ENCODE data around the gene SOX15. TPM values are rescaled to one million over a fixed set of nuclear protein-coding genes. Genes with fewer than 3 reads are reported as not detected.
A peak's percentile ranks its signal among the peaks of the same experiment; 100 is the strongest.

The SOX15 gene
- total and polyA plus RNA-seq, 2 of the 13 experiments (the other 11 are each of a cell fraction or from before 2014, with no cell fraction given) = 0.07 to 0.18 TPM

DNA sequence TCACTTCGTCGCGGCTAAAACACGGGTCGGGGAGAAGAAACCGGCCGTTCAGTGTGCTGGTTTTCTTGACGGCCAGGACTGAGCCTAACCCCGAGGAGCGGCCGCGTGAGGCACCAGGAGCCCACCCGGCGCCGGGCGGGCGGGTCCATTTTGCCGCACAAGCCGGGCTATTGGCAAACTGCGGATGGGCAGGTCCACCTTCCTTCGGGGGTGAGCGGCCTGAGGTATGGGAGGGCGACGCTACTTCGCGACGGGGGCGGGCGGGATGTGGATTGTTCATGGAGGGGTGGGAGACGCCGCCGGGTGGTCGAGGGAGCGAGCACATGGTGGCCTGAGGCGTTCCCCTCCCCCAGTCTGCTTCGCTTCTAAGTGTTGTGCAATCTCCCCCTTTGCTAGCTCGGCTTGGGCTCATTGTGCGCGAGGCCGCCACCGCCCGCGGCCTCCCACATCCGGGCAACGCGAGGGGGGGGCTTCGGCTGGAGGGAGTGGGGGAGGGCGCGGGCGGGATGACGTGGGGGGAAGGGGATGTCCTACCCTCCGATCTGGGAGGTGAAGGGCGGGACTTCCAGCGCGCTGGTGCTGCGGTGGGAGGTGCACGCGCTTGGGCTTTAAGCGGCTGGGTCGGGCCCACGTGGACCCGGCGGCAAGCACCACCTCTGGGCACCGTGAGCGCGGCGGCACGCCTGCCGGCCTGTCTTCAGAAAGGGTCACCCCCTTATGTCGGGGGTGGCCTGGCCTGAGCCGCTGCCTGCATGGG, 16.4 kb downstream of the SOX15 start (continued):
- TF ChIP-seq ZNF607 (CRISPR knock-in tag; IDR thresholded peaks at IDR 0.05; ENCODE audit: borderline replicate concordance) (peak; percentile 70; the same call in 1 of the 2 replicates), HOXA7 (CRISPR knock-in tag; IDR thresholded peaks at IDR 0.05) (no peak), MAFG (CRISPR knock-in tag; IDR thresholded peaks at IDR 0.05) (no peak), AHR (CRISPR knock-in tag; IDR thresholded peaks at IDR 0.05) (0 out of 2 replicates have a peak, but pooled peaks have one; percentile 53), ETV6 (CRISPR knock-in tag; conservative IDR thresholded peaks at IDR 0.05) (no peak), KLF13 (CRISPR knock-in tag; IDR thresholded peaks at IDR 0.05) (no peak; the same call in 1 of the 2 replicates), ZIK1 (CRISPR knock-in tag; IDR thresholded peaks at IDR 0.05; ENCODE audit: borderline replicate concordance, low read depth) (peak; percentile 83; the same call in 1 of the 2 replicates), ZNF598 (CRISPR knock-in tag; IDR thresholded peaks at IDR 0.05; ENCODE audit: borderline replicate concordance) (no peak), KAT2B (IDR thresholded peaks at IDR 0.05; ENCODE audit: borderline replicate concordance, low read depth, low read length) (no peak), ISL2 (CRISPR knock-in tag; IDR thresholded peaks at IDR 0.05) (peak; percentile 47), CCAR2 (optimal IDR thresholded peaks at IDR 0.05; ENCODE audit: low read depth, low read length) (no peak), ZNF644 (CRISPR knock-in tag; IDR thresholded peaks at IDR 0.05; ENCODE audit: low read depth) (no peak), ZNF136 (CRISPR knock-in tag; IDR thresholded peaks at IDR 0.05; ENCODE audit: low read depth) (no peak), GABPA (IDR thresholded peaks at IDR 0.05; ENCODE audit: low read depth, low read length) (peak; percentile 59), GABPA (CRISPR knock-in tag; IDR thresholded peaks at IDR 0.05; ENCODE audit: low read depth) (peak; percentile 82), ZNF383 (CRISPR knock-in tag; IDR thresholded peaks at IDR 0.05; ENCODE audit: borderline replicate concordance) (no peak)
- TF ChIP-seq, protein P1, sequence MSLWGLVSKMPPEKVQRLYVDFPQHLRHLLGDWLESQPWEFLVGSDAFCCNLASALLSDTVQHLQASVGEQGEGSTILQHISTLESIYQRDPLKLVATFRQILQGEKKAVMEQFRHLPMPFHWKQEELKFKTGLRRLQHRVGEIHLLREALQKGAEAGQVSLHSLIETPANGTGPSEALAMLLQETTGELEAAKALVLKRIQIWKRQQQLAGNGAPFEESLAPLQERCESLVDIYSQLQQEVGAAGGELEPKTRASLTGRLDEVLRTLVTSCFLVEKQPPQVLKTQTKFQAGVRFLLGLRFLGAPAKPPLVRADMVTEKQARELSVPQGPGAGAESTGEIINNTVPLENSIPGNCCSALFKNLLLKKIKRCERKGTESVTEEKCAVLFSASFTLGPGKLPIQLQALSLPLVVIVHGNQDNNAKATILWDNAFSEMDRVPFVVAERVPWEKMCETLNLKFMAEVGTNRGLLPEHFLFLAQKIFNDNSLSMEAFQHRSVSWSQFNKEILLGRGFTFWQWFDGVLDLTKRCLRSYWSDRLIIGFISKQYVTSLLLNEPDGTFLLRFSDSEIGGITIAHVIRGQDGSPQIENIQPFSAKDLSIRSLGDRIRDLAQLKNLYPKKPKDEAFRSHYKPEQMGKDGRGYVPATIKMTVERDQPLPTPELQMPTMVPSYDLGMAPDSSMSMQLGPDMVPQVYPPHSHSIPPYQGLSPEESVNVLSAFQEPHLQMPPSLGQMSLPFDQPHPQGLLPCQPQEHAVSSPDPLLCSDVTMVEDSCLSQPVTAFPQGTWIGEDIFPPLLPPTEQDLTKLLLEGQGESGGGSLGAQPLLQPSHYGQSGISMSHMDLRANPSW (CRISPR knock-in tag; IDR thresholded peaks at IDR 0.05; ENCODE audit: borderline replicate concordance) = no peak
- TF ChIP-seq, protein P2, sequence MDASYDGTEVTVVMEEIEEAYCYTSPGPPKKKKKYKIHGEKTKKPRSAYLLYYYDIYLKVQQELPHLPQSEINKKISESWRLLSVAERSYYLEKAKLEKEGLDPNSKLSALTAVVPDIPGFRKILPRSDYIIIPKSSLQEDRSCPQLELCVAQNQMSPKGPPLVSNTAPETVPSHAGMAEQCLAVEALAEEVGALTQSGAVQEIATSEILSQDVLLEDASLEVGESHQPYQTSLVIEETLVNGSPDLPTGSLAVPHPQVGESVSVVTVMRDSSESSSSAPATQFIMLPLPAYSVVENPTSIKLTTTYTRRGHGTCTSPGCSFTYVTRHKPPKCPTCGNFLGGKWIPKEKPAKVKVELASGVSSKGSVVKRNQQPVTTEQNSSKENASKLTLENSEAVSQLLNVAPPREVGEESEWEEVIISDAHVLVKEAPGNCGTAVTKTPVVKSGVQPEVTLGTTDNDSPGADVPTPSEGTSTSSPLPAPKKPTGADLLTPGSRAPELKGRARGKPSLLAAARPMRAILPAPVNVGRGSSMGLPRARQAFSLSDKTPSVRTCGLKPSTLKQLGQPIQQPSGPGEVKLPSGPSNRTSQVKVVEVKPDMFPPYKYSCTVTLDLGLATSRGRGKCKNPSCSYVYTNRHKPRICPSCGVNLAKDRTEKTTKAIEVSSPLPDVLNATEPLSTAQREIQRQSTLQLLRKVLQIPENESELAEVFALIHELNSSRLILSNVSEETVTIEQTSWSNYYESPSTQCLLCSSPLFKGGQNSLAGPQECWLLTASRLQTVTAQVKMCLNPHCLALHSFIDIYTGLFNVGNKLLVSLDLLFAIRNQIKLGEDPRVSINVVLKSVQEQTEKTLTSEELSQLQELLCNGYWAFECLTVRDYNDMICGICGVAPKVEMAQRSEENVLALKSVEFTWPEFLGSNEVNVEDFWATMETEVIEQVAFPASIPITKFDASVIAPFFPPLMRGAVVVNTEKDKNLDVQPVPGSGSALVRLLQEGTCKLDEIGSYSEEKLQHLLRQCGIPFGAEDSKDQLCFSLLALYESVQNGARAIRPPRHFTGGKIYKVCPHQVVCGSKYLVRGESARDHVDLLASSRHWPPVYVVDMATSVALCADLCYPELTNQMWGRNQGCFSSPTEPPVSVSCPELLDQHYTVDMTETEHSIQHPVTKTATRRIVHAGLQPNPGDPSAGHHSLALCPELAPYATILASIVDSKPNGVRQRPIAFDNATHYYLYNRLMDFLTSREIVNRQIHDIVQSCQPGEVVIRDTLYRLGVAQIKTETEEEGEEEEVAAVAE (CRISPR knock-in tag; IDR thresholded peaks at IDR 0.05; ENCODE audit: borderline replicate concordance) = no peak
- TF ChIP-seq, protein P3, sequence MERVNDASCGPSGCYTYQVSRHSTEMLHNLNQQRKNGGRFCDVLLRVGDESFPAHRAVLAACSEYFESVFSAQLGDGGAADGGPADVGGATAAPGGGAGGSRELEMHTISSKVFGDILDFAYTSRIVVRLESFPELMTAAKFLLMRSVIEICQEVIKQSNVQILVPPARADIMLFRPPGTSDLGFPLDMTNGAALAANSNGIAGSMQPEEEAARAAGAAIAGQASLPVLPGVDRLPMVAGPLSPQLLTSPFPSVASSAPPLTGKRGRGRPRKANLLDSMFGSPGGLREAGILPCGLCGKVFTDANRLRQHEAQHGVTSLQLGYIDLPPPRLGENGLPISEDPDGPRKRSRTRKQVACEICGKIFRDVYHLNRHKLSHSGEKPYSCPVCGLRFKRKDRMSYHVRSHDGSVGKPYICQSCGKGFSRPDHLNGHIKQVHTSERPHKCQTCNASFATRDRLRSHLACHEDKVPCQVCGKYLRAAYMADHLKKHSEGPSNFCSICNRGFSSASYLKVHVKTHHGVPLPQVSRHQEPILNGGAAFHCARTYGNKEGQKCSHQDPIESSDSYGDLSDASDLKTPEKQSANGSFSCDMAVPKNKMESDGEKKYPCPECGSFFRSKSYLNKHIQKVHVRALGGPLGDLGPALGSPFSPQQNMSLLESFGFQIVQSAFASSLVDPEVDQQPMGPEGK (CRISPR knock-in tag; IDR thresholded peaks at IDR 0.05) = peak; percentile 97

Data from HepG2 (cell line).